ENCODE results near the gene SELENOO. TPM values are rescaled to one million over a fixed set of nuclear protein-coding genes. Genes with fewer than 3 reads are reported as not detected.

The SELENOO gene
- polyA plus RNA-seq, 10 donors: 6.8 to 16.9 (median 12.4) TPM

- no peak for DNase-seq
Observed at GRCh38 chr22:50183141-50183971, 17.5 kb upstream of the SELENOO start.

- DNase-seq: peak in 2 of 3 donors; percentile 48 to 73
Observed at GRCh38 chr22:50184004-50184901, 16.6 kb upstream of the SELENOO start.

- DNase-seq: no peak
Observed at GRCh38 chr22:50184902-50185374, 15.9 kb upstream of the SELENOO start.

GRCh38 chr22:50185375-50186087, 15.3 kb upstream of the SELENOO start, which contains the start of gene TRABD:
Gene TRABD, plus strand, starts transcription at chr22:50185913. Its CDS starts 7,148 bp downstream, at chr22:50193061.
- DNase-seq: peak; percentile 89 to 94 (median 91)

GRCh38 chr22:50186181-50186714, 14.6 kb upstream of the SELENOO start:
- no peak for DNase-seq

GRCh38 chr22:50186761-50187523, 13.9 kb upstream of the SELENOO start:
- no peak for DNase-seq

GRCh38 chr22:50188356-50188755, 12.5 kb upstream of the SELENOO start:
- DNase-seq: no peak

- no peak for DNase-seq
Observed at GRCh38 chr22:50189184-50189848, 11.5 kb upstream of the SELENOO start.

- peak; percentile 44 to 85 (median 44) for DNase-seq
Observed at GRCh38 chr22:50189849-50190181, 11.0 kb upstream of the SELENOO start.

GRCh38 chr22:50190182-50190940, 10.4 kb upstream of the SELENOO start:
- peak in 1 of 3 donors; percentile 80 for DNase-seq

GRCh38 chr22:50190941-50191741, 9.7 kb upstream of the SELENOO start:
- peak in 1 of 3 donors; percentile 60 for DNase-seq

GRCh38 chr22:50192436-50193204, 8.2 kb upstream of the SELENOO start:
- no peak for DNase-seq

GRCh38 chr22:50193621-50194020, 7.2 kb upstream of the SELENOO start:
- no peak for DNase-seq

- DNase-seq: no peak
Observed at GRCh38 chr22:50194037-50194805, 6.6 kb upstream of the SELENOO start.

GRCh38 chr22:50196256-50196655, 4.6 kb upstream of the SELENOO start:
- no peak for DNase-seq

- no peak for DNase-seq
Observed at GRCh38 chr22:50197000-50197800, 3.6 kb upstream of the SELENOO start.

Measured in muscle of back (tissue), 11 donors.